Astrocyte of the cerebellum (primary cell): ENCODE measurements around the gene UCKL1.
A peak's percentile ranks its signal among the peaks of the same experiment; 100 is the strongest.

Experiments
- DNase-seq: peaks from one replicate; pipeline ENCODE4 v3.0.0-alpha.2; 2011; ENCODE audit warnings: low read depth
- H3K4me3 ChIP-seq: 2 replicates; pipeline ENCODE4 v1.5.1; 2011; ENCODE audit warnings: mild to moderate bottlenecking, low read depth, low read length, moderate library complexity
- in situ Hi-C: cut with HindIII; loops from 2 replicates; pipeline ENCODE4 v1.10.0; 2017; ENCODE audit warnings: low sequenced_read_pairs
- TF ChIP-seq, protein P1 (sequence below): IDR thresholded peaks from 2 replicates; pipeline ENCODE4 v1.5.1; 2012; ENCODE audit warnings: low read length, low read depth, moderate library complexity, mild to moderate bottlenecking; ENCODE audit errors: missing control alignments

Gene UCKL1

DNA sequence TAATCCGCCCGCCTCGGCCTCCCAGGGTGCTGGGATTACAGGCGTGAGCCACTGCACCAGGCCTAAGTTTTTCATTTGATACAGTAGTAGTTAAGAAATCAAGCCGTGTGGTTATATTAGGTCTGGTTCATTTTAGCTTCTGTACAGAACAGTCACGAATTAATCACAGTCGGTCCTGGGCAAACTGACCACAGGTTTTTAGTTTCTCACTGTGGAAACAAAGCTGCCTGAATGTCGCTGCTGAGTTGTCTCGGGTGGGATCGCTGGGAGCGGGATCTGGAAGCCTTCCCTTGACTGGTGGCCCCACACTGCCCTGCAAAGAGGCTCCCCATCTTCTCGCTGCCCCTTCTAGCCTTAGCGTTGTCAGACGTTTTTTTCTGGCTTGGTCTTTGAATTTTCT lies 18.6 kb downstream of the UCKL1 start:
- H3K4me3 ChIP-seq, result no peak overlapping the region
- no peak for DNase-seq
- in situ Hi-C loops, result no loop called here
- TF ChIP-seq, protein P1, sequence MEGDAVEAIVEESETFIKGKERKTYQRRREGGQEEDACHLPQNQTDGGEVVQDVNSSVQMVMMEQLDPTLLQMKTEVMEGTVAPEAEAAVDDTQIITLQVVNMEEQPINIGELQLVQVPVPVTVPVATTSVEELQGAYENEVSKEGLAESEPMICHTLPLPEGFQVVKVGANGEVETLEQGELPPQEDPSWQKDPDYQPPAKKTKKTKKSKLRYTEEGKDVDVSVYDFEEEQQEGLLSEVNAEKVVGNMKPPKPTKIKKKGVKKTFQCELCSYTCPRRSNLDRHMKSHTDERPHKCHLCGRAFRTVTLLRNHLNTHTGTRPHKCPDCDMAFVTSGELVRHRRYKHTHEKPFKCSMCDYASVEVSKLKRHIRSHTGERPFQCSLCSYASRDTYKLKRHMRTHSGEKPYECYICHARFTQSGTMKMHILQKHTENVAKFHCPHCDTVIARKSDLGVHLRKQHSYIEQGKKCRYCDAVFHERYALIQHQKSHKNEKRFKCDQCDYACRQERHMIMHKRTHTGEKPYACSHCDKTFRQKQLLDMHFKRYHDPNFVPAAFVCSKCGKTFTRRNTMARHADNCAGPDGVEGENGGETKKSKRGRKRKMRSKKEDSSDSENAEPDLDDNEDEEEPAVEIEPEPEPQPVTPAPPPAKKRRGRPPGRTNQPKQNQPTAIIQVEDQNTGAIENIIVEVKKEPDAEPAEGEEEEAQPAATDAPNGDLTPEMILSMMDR, result no peak

DNA sequence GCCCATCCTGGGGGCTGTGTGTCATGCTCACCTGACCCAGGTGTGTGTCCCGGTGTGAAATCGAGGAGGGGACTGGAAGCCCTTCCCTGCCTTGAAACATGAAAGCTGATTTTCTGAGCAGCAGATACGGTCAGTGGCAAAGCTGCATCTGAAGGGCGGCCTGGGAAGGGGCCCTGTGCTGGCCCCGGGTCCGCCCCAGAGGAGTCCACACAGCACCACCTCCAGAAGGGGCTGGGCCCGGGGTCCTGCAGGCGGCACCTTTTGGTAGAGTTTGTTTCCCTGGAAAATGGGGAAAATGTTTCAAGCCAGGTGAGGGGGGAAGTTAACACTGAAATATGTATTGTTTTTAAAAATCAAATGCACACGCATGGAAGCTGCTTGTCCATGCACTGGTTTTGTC lies 20.8 kb downstream of the UCKL1 start:
- TF ChIP-seq, protein P1, result no peak
- in situ Hi-C loops, result no loop called here
- no peak overlapping the region for H3K4me3 ChIP-seq
- no peak for DNase-seq

DNA sequence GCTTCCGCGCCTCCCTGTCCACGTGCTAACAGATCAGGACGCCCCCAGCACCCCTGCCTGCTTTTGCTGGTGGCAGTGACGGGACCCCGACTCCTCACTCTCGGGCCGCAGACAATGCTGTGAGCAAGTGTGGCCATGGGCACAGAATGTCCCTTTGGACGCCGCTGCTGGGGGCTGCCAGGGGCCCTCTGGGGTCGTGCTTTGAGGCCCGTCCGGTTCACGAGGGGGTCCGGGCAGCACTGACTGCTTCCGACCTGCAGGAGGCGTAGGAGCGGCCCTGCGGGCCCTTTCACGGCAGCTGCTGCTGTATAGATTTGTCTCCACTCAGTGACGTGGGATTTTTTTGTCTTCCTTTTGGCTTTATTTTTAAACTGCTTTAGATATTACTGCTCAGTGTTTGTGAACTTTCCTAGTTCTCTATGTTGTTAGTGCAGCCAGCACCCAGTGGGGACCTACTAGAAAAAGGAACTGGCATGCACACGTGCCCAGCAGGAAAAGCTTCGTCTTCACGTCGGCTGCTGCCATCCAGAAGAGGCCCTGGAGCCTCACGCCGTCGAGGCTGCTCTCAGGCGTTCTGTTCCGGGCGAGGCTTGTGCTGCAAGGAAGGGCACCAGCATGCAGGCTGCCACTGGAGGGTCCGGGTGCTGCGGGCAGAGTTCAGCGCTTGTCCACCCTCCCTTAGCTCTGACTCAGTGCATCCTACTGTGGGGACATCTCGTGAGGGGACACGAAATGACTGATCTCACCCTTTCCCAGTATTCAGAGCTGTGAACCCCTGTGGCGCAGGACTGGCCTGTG lies 21.7 kb downstream of the UCKL1 start:
- H3K4me3 ChIP-seq, result no peak overlapping the region
- in situ Hi-C loops, result no loop called here
- DNase-seq, result no peak
- TF ChIP-seq, protein P1, result peak; percentile 53

DNA sequence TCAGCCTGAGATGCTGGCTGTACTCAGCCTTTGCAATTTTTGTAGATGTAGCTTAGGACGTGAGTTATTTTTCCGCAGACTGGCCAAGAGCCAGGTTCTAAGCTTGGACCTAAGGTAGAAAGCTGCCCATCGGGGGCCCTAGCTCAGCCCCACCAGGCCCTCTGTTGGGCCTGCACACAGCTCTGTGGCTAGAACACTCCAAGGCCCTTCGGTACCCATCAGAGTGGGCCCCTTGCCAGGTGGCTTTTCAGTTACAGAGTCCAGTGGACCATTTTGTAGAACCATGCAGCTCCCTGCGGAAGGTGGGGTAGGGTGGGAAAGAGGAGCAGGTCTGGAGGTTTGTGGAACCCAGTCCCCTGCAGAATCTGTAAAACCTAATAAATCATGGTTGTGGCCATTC lies 22.6 kb downstream of the UCKL1 start:
- DNase-seq, result no peak
- H3K4me3 ChIP-seq, result no peak overlapping the region
- in situ Hi-C loops, result no loop called here
- TF ChIP-seq, protein P1, result no peak

DNA sequence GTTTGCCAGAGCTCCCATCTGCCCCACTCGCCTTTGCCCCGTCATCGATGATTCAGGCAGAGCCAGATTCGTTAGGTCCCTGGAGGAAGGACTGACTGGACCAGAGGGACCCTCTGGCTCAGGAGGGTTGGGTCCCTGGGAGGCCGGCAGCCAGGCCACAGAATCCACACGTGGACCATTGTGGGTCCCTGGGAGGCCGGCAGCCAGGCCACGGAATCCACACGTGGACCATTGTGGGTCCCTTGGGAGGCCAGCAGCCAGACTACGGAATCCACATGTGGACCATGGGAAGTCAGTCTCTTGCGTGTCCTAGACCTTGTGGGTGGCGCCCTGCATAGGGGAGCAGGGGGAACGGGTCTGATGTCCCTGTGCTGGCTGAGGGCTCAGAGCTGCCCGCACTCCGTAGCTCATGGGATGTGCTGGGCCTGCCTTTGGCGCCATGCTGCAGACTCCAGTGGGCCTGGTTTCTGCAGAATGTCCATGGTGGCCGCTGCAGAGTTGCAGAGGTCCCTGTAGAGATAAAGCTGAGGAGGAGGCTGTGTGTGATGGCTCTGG lies 23.5 kb downstream of the UCKL1 start:
- no peak for DNase-seq
- TF ChIP-seq, protein P1, result no peak
- in situ Hi-C loops, result no loop called here
- no peak overlapping the region for H3K4me3 ChIP-seq

DNA sequence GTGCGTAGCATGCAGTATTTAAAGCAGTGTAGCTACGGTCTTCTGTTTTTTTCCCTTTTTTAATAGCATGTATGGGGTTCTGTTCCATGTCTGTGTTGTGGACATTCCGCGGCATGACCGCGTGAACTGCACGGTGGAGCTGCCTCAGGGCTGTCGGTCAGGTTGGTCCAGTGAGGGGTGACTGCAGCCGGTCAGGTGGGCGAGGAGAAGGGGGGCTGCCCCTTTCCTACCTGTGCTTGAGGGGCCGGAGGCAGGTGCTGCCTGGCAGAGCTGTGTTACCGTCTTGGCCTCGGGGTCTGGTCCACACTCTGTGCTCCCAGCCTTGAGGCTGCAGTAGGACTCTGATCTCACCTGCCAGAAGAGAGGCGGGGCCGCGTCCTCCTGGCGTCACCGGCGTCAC lies 24.5 kb downstream of the UCKL1 start:
- TF ChIP-seq, protein P1, result no peak
- no peak overlapping the region for H3K4me3 ChIP-seq
- DNase-seq, result no peak
- in situ Hi-C loops, result no loop called here
